Erythroblast (primary cell): ENCODE data around the gene CTRL.

Experiments
- GATA1 ChIP-seq: IDR thresholded peaks from 2 replicates; pipeline ENCODE4 v1.6.1; 2011; ENCODE audit warnings: low read depth, mild to moderate bottlenecking, control low read depth, low read length, moderate library complexity
- POLR2A ChIP-seq: IDR thresholded peaks from 2 replicates; pipeline ENCODE4 v1.6.1; 2011; ENCODE audit warnings: mild to moderate bottlenecking, low read length

- TF ChIP-seq POLR2A (no peak), GATA1 (no peak)
Measured at GRCh38 chr16:67976205-67976604, 44.5 kb upstream of the CTRL start.
